Upper lobe of right lung (tissue), 1 donor: ENCODE results near the gene FABP1. TPM values are rescaled to one million over a fixed set of nuclear protein-coding genes. Genes with fewer than 3 reads are reported as not detected.

Experiments
- ATAC-seq: fragments of 200-7000 bp; cut with Tn5 transposase; one replicate; pipeline ENCODE4 v1.9.1; 2020; ENCODE audit warnings: mild to moderate bottlenecking, moderate library complexity
- DNase-seq: peaks from one replicate; pipeline ENCODE4 v3.0.0-alpha.2; 2020
- H3K27ac ChIP-seq: fragments of 200-600 bp; one replicate; pipeline ENCODE4 v1.8.0; 2022
- H3K27me3 ChIP-seq: fragments of 200-600 bp; one replicate; pipeline ENCODE4 v1.8.0; 2022; ENCODE audit warnings: mild to moderate bottlenecking
- H3K36me3 ChIP-seq: fragments of 200-600 bp; one replicate; pipeline ENCODE4 v1.8.0; 2022
- H3K4me1 ChIP-seq: fragments of 200-600 bp; one replicate; pipeline ENCODE4 v1.8.0; 2022
- H3K4me3 ChIP-seq: fragments of 200-600 bp; one replicate; pipeline ENCODE4 v1.8.0; 2022; ENCODE audit warnings: mild to moderate bottlenecking
- H3K9me3 ChIP-seq: fragments of 200-600 bp; one replicate; pipeline ENCODE4 v1.8.0; 2022
- intact Hi-C: fragments of 100-400 bp; cut with DNase I; formaldehyde crosslinking; loops from one replicate; pipeline ENCODE4 v1.11.0; 2022
- total RNA-seq: library from RNA; stranded (reverse); fragmentation: NEBNext Ultra II Directional; extraction: Animal tissue kit (Norgen Biotek cat#: 25700); gene quantifications from one replicate; pipeline ENCODE4 v1.2.1, GENCODE V29; 2021
- TF ChIP-seq, protein P1 (sequence below): fragments of 200-600 bp; IDR thresholded peaks from one replicate; pipeline ENCODE4 v1.8.0; 2022; ENCODE audit warnings: antibody characterized with exemption
- donor health status: DM: no; HTN: yes; CAD: no; lungs with severe emphysema.

FABP1 gene
- total RNA-seq, 1 donor from 2014 or later: not detected

DNA sequence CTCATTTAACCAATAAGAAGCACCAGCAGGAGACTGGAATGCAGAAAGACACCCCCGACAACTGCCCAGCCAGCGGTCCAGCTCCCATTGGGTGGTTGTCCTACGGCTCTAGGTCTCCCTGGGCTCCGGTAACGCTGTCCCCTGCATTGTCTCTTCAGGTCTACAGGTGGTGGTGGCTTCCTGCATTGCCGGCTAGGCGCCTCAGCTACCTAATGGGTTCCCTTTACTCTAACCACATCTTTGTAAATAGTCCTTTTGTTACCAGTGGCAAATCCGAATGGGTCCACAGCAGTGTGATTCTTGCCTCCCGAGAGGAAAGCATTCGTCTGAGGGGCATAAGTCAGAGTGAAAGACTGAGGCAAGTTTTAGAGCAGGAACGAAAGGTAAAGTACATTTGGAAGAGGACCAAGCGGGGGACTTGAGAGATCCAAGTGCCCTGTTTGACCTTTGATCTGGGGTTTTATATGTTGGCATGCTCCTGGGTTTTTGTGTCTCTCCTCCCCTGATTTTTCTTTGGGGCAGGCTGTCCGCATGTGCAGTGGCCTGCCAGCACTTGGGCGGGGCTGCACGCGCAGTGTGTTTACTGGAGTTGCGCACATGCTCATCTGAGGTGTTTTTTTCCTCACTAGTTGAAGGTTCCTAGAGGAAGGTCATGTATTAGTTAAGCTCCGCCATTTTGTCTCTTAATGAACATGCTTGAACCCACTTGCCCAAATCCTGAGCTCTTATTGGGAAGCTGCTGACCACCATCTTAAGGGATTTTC is 11.0 kb downstream of the FABP1 start:
- TF ChIP-seq, protein P1, sequence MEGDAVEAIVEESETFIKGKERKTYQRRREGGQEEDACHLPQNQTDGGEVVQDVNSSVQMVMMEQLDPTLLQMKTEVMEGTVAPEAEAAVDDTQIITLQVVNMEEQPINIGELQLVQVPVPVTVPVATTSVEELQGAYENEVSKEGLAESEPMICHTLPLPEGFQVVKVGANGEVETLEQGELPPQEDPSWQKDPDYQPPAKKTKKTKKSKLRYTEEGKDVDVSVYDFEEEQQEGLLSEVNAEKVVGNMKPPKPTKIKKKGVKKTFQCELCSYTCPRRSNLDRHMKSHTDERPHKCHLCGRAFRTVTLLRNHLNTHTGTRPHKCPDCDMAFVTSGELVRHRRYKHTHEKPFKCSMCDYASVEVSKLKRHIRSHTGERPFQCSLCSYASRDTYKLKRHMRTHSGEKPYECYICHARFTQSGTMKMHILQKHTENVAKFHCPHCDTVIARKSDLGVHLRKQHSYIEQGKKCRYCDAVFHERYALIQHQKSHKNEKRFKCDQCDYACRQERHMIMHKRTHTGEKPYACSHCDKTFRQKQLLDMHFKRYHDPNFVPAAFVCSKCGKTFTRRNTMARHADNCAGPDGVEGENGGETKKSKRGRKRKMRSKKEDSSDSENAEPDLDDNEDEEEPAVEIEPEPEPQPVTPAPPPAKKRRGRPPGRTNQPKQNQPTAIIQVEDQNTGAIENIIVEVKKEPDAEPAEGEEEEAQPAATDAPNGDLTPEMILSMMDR: no peak
- H3K27ac ChIP-seq: no peak overlapping the region
- intact Hi-C loops: no loop called here
- DNase-seq: no peak
- no peak overlapping the region for H3K4me3 ChIP-seq
- no peaks in the 10 kb centered on the region for H3K4me1 ChIP-seq
- H3K36me3 ChIP-seq: no peaks in the 10 kb centered on the region
- H3K9me3 ChIP-seq: no peaks in the 10 kb centered on the region
- H3K27me3 ChIP-seq: no peaks in the 10 kb centered on the region
- ATAC-seq: no peak

DNA sequence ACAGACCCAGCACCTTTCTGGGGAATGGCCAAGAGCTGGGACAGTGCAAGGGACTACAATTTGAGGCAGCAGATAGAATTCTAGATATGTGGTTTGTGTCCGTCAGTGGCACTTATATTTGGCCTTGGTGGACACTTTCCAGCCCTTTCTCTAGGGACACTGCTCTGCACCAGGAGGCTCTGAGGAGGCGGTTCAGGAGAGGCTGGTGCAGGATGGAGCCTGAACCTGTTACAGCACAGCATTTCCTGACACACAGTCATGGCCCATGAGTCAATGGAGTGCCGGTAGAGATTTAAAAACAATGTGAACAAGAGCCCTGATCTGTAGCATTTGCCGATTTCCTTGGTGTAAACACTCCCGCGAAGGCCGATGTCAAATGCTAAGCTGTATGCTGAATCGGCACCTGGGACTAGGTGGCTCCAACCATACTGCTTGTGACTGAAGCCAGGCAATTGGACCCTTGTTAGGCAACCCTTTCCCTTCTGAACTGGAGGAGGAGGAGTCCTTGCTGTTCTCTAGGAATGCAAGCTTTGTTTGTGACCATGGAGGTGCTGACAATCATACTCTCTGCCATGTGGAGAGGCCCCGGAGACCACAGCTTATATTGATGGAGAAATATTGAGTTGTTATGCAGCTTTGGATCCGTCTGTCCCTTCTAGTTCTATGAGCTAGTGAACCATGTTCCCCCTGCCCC is 11.9 kb downstream of the FABP1 start:
- Histone ChIP-seq H3K36me3 (no peaks in the 10 kb centered on the region), H3K27me3 (no peaks in the 10 kb centered on the region), H3K9me3 (no peaks in the 10 kb centered on the region), H3K4me3 (no peak overlapping the region), H3K4me1 (no peaks in the 10 kb centered on the region), H3K27ac (no peak overlapping the region)
- DNase-seq: no peak
- ATAC-seq: no peak
- TF ChIP-seq, protein P1: no peak
- intact Hi-C loops: no loop called here

DNA sequence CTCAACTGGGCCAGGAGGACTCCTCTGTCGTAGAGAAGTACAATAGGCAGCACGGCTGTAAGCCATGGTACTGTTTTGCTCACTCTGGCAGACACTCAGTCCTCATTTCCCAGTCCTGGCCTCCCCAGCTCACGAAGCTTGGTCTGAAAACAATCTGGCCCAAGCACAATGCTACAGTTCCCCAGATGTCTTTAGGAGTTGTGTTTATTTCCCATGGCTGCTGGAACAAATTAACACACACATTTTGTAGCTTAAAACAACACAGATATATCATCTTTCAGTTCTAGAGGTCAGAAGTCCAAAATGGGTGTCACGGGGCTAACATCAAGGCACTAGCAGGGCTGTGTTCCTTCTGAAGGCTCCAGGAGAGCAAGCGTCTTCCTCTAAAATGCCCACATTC is 13.0 kb downstream of the FABP1 start:
- H3K4me1 ChIP-seq: no peaks in the 10 kb centered on the region
- intact Hi-C loops: no loop called here
- no peaks in the 10 kb centered on the region for H3K36me3 ChIP-seq
- H3K4me3 ChIP-seq: no peak overlapping the region
- ATAC-seq (no peak), DNase-seq (no peak)
- no peaks in the 10 kb centered on the region for H3K27me3 ChIP-seq
- H3K9me3 ChIP-seq: no peaks in the 10 kb centered on the region
- no peak overlapping the region for H3K27ac ChIP-seq
- TF ChIP-seq, protein P1: no peak

- ATAC-seq (no peak), DNase-seq (no peak)
- H3K27ac ChIP-seq: no peak overlapping the region
- TF ChIP-seq, protein P1: no peak
- no peaks in the 10 kb centered on the region for H3K9me3 ChIP-seq
- H3K4me1 ChIP-seq: no peaks in the 10 kb centered on the region
- intact Hi-C loops: no loop called here
- H3K36me3 ChIP-seq: no peaks in the 10 kb centered on the region
- no peak overlapping the region for H3K4me3 ChIP-seq
- no peaks in the 10 kb centered on the region for H3K27me3 ChIP-seq
Measured at GRCh38 chr2:88113069-88113468, 14.8 kb downstream of the FABP1 start.

GRCh38 chr2:88110830-88111229 is 17.0 kb downstream of the FABP1 start:
- no peak overlapping the region for H3K4me3 ChIP-seq
- H3K27ac ChIP-seq: no peak overlapping the region
- DNase-seq: no peak
- no peaks in the 10 kb centered on the region for H3K27me3 ChIP-seq
- intact Hi-C loops: no loop called here
- H3K36me3 ChIP-seq: no peaks in the 10 kb centered on the region
- TF ChIP-seq, protein P1: no peak
- no peaks in the 10 kb centered on the region for H3K9me3 ChIP-seq
- no peak for ATAC-seq
- H3K4me1 ChIP-seq: no peaks in the 10 kb centered on the region
